Natural killer cell (primary cell): Measurements from ENCODE around the gene MMADHC. TPM values are rescaled to one million over a fixed set of nuclear protein-coding genes. Genes with fewer than 3 reads are reported as not detected.

Source experiments
- ATAC-seq, 3 donors: fragments of 150-1000 bp in 2 of 3; fragments of 200-7000 bp in 1 of 3; cut with Tn5 transposase; 1 replicate in 1 of 3; 2 replicates in 2 of 3; pipeline ENCODE4 v1.10.0; 2021; ENCODE audit warnings: mild to moderate bottlenecking in 2 of 3, moderate library complexity in 2 of 3
- DNase-seq, 2 donors: peaks; one replicate each; pipeline versions ENCODE4 v3.0.0 to v3.0.0-alpha.2; 2013 to 2021; ENCODE audit warnings: mixed read lengths in 1 of 2
- H3K27ac ChIP-seq: one replicate; pipeline ENCODE4 v1.5.1; 2013; ENCODE audit warnings: mild to moderate bottlenecking, low read length
- H3K27me3 ChIP-seq: one replicate; pipeline ENCODE4 v1.6.1; 2013; ENCODE audit warnings: low read length; ENCODE audit not compliant: control insufficient read depth, insufficient read depth
- H3K36me3 ChIP-seq: one replicate; pipeline ENCODE4 v1.6.1; 2013; ENCODE audit warnings: low read length; ENCODE audit not compliant: control insufficient read depth, insufficient read depth
- H3K4me1 ChIP-seq: one replicate; pipeline ENCODE4 v1.6.1; 2013; ENCODE audit warnings: low read length; ENCODE audit not compliant: control insufficient read depth, insufficient read depth
- H3K4me3 ChIP-seq: one replicate; pipeline ENCODE4 v1.5.1; 2013; ENCODE audit warnings: low read length
- H3K9me3 ChIP-seq: one replicate; pipeline ENCODE4 v1.6.1; 2013; ENCODE audit warnings: low read length; ENCODE audit not compliant: control insufficient read depth, insufficient read depth
- H3K27ac Mint-ChIP-seq, 2 donors: one replicate each; pipeline ENCODE4 v1.8.0; 2022; ENCODE audit warnings: mild to moderate bottlenecking in 2 of 2, mixed read lengths in 2 of 2, moderate library complexity in 1 of 2
- H3K27me3 Mint-ChIP-seq, 2 donors: one replicate each; pipeline ENCODE4 v1.8.0; 2022; ENCODE audit warnings: low read depth in 2 of 2, mixed read lengths in 2 of 2
- H3K36me3 Mint-ChIP-seq: one replicate; pipeline ENCODE4 v1.8.0; 2022; ENCODE audit warnings: mixed read lengths
- H3K4me1 Mint-ChIP-seq, 2 donors: one replicate each; pipeline ENCODE4 v1.8.0; 2022; ENCODE audit warnings: mixed read lengths in 2 of 2
- H3K4me3 Mint-ChIP-seq: one replicate; pipeline ENCODE4 v1.8.0; 2022; ENCODE audit warnings: mild to moderate bottlenecking, moderate library complexity, mixed read lengths
- H3K9me3 Mint-ChIP-seq, 2 donors: one replicate each; pipeline ENCODE4 v1.8.0; 2022; ENCODE audit warnings: mixed read lengths in 2 of 2
- WGBS: methylation state at CpG from one replicate; pipeline ENCODE4 v1.1.7; 2013; ENCODE audit warnings: missing lambda C conversion rate; ENCODE audit not compliant: insufficient coverage; 5-methylcytosine and 5-hydroxymethylcytosine counted together
- intact Hi-C: fragments of 100-400 bp; cut with micrococcal nuclease; formaldehyde crosslinking; loops from one replicate; pipeline ENCODE4 v1.14.2; 2022
- total RNA-seq, 4 donors: library from RNA; stranded (reverse); fragments of 120-200 nt in 1 of 4; gene quantifications; one replicate each; pipeline versions ENCODE4 v1.2.3 to v1.2.4, GENCODE V29; 2013 to 2022
- TF ChIP-seq, protein P1 (sequence below): fragments of 200-600 bp; IDR thresholded peaks from one replicate; pipeline ENCODE4 v1.8.0; 2022; ENCODE audit warnings: antibody characterized with exemption

MMADHC gene
- total RNA-seq, result 10 to 100 TPM; 59.6 to 73.9 (median 65.7) TPM
- 105 TPM for total RNA-seq (2013)

- intact Hi-C loops, result loop anchor here (1.0 to 10.0 kb wide), 3 partner anchors 1677 to 1827 kb away; partner anchors contain the start of genes NMI and RBM43
- TF ChIP-seq, protein P1, sequence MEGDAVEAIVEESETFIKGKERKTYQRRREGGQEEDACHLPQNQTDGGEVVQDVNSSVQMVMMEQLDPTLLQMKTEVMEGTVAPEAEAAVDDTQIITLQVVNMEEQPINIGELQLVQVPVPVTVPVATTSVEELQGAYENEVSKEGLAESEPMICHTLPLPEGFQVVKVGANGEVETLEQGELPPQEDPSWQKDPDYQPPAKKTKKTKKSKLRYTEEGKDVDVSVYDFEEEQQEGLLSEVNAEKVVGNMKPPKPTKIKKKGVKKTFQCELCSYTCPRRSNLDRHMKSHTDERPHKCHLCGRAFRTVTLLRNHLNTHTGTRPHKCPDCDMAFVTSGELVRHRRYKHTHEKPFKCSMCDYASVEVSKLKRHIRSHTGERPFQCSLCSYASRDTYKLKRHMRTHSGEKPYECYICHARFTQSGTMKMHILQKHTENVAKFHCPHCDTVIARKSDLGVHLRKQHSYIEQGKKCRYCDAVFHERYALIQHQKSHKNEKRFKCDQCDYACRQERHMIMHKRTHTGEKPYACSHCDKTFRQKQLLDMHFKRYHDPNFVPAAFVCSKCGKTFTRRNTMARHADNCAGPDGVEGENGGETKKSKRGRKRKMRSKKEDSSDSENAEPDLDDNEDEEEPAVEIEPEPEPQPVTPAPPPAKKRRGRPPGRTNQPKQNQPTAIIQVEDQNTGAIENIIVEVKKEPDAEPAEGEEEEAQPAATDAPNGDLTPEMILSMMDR, result no peak
- WGBS, result under 1% methylated on average over 44 of the region's 45 CpGs
- Mint-ChIP-seq H3K27ac (peak within 1 kb of the TSS; percentile 97 to 99), H3K4me1 (peaks cover 46 to 57% of the 10 kb centered on the region in 2 donors), H3K36me3 (no peaks in the 10 kb centered on the region), H3K4me3 (peak within 1 kb of the TSS; percentile 97), H3K9me3 (no peaks in the 10 kb centered on the region), H3K27me3 (peaks cover 14 to 24% of the 10 kb centered on the region in 2 donors)
- Histone ChIP-seq H3K36me3 (peaks cover 19% of the 10 kb centered on the region), H3K9me3 (no peaks in the 10 kb centered on the region), H3K27ac (peak within 1 kb of the TSS; percentile 88), H3K4me3 (peak within 1 kb of the TSS; percentile 67), H3K27me3 (no peaks in the 10 kb centered on the region), H3K4me1 (peaks cover 10% of the 10 kb centered on the region)
- peak; percentile 92 to 97 (median 95) for ATAC-seq
- DNase-seq, result peak; percentile 90 to 97
Observed at GRCh38 chr2:149587220-149587949, at the start of gene MMADHC. MMADHC (minus strand) TSS chr2:149587775; CDS start chr2:149587097, 678 bp downstream.

DNA sequence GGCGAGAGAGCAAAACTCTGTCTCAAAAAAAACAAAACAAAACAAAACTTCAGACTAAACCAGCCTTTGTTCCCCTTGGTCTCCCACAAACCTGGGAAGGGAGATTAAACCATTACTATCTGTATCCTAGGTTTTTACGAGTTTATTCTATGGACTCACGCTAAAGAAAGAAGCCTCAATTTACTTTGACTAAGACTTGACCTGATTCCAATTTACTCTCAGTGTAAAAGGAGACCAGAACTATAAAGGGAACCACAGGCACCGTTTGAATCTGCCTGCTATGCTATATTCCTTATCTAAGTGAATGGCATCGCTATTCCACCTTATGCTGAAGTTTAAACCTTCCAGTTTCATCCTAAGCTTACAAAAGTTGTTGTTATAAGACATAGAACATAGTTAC lies 46.5 kb upstream of the MMADHC start:
- no peak for ATAC-seq
- Mint-ChIP-seq H3K36me3 (no peaks in the 10 kb centered on the region), H3K27ac (no peak overlapping the region)

GRCh38 chr2:149630445-149630844 lies 42.9 kb upstream of the MMADHC start:
- Histone ChIP-seq H3K36me3 (no peaks in the 10 kb centered on the region), H3K4me3 (no peak overlapping the region), H3K27me3 (no peaks in the 10 kb centered on the region), H3K4me1 (no peaks in the 10 kb centered on the region), H3K27ac (no peak overlapping the region), H3K9me3 (no peaks in the 10 kb centered on the region)
- no peaks in the 10 kb centered on the region for H3K4me1 Mint-ChIP-seq
- DNase-seq (no peak), ATAC-seq (no peak)
- intact Hi-C loops, result no loop called here
- H3K36me3 Mint-ChIP-seq, result no peaks in the 10 kb centered on the region
- peaks cover 2 to 9% of the 10 kb centered on the region in 2 donors for H3K27me3 Mint-ChIP-seq
- no peak overlapping the region for H3K4me3 Mint-ChIP-seq
- WGBS, result no CpG with 5 or more reads among the region's 1 CpG
- TF ChIP-seq, protein P1, result no peak
- H3K27ac Mint-ChIP-seq, result no peak overlapping the region
- H3K9me3 Mint-ChIP-seq, result no peaks in the 10 kb centered on the region

More for the DNA sequence above, 46.5 kb upstream of the MMADHC start:
- Mint-ChIP-seq H3K4me1 (no peaks in the 10 kb centered on the region), H3K9me3 (peaks cover 0 to 2% of the 10 kb centered on the region in 2 donors), H3K27me3 (peaks cover 0 to 2% of the 10 kb centered on the region in 2 donors), H3K4me3 (no peak overlapping the region)
- intact Hi-C loops, result no loop called here
- no peaks in the 10 kb centered on the region for H3K9me3 ChIP-seq
- H3K27ac ChIP-seq, result no peak overlapping the region
- no peaks in the 10 kb centered on the region for H3K27me3 ChIP-seq
- H3K4me3 ChIP-seq, result no peak overlapping the region
- 75% methylated on average over 4 of the region's 5 CpGs for WGBS
- H3K4me1 ChIP-seq, result no peaks in the 10 kb centered on the region
- DNase-seq, result no peak
- TF ChIP-seq, protein P1, result no peak
- no peaks in the 10 kb centered on the region for H3K36me3 ChIP-seq
